Testis (tissue), 3 donors: ENCODE measurements around the gene GREB1. TPM values are rescaled to one million over a fixed set of nuclear protein-coding genes. Genes with fewer than 3 reads are reported as not detected.

Experiments used
- DNase-seq: peaks from one replicate; pipeline ENCODE4 v3.0.0-alpha.2; 2019
- H3K27ac ChIP-seq, 2 donors: fragments of 200-600 bp; sonication (generic); one replicate each; pipeline ENCODE4 v1.5.1; 2019
- H3K27me3 ChIP-seq: fragments of 200-600 bp; sonication (generic); one replicate; pipeline ENCODE4 v1.5.1; 2019
- H3K36me3 ChIP-seq: fragments of 200-600 bp; sonication (generic); one replicate; pipeline ENCODE4 v1.5.1; 2017; ENCODE audit warnings: low read depth; ENCODE audit errors: missing control alignments
- H3K4me1 ChIP-seq: fragments of 200-600 bp; sonication (generic); one replicate; pipeline ENCODE4 v1.5.1; 2019
- H3K4me3 ChIP-seq, 2 donors: fragments of 200-600 bp; sonication (generic); one replicate each; pipeline ENCODE4 v1.5.1; 2017 to 2019
- H3K9me3 ChIP-seq: fragments of 200-600 bp; sonication (generic); one replicate; pipeline ENCODE4 v1.5.1; 2017
- POLR2A ChIP-seq: fragments of 450-650 bp; IDR thresholded peaks from one replicate; pipeline ENCODE4 v1.6.1; 2017; ENCODE audit warnings: antibody characterized with exemption, mild to moderate bottlenecking, moderate library complexity
- WGBS, 2 donors: methylation state at CpG; one replicate each; pipeline ENCODE4 v1.1.5; 2018; 5-methylcytosine and 5-hydroxymethylcytosine counted together
- intact Hi-C: fragments of 100-400 bp; cut with DNase I; formaldehyde crosslinking; loops from one replicate; pipeline ENCODE4 v1.15.1; 2023; ENCODE audit warnings: low total_unique reads
- polyA plus RNA-seq: library from polyadenylated mRNA; stranded (reverse); fragments of 350-450 nt; fragmentation: Illumina TruSeq; extraction: RNeasy Lipid Tissue Mini Kit (QIAGEN cat#74804); gene quantifications from one replicate; pipeline ENCODE4 v1.2.3, GENCODE V29; 2014; ENCODE audit warnings: low read depth, low replicate concordance; ENCODE audit not compliant: insufficient read depth
- total RNA-seq, 2 donors: library from RNA; depleted of rRNA; stranded (reverse); fragments of >200 nt; gene quantifications; one replicate each; pipeline ENCODE4 v1.2.3, GENCODE V29; 2016
- TF ChIP-seq, protein P1 (sequence below), 3 experiments: fragments of 450-650 bp in 2 of 3; fragments of 200-600 bp in 1 of 3; sonication (generic) in 1 of 3; IDR thresholded peaks; one replicate each; pipeline ENCODE4 v1.5.1; 2016 to 2019; ENCODE audit warnings: antibody characterized with exemption in 3 of 3, mild to moderate bottlenecking in 2 of 3, moderate library complexity in 1 of 3

Gene GREB1
- total and polyA plus RNA-seq, 3 donors from 2014 or later: 29.8 to 136 (median 91.0) TPM

DNA sequence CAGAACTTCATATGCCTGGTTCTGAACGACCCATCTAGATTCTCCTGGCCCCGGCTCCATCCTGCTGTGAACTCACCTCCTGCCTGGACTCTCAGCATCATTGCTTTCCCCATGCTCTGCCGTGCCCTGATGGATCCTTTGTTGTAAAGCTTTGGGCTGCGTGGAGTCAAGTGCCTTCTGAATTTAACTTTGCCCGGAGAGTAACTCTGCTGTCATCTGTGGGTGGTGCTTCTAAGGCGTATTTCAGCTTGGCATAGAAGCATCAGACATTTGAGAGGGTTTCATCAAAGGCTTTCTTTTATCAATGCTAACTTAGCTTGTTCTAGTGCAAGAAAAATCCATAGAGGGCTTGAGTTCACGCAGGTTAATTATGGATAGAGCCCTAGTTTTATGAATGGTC is 8.1 kb upstream of the GREB1 start:
- Histone ChIP-seq H3K27me3 (no peaks in the 10 kb centered on the region), H3K9me3 (no peaks in the 10 kb centered on the region), H3K4me1 (peaks cover 25% of the 10 kb centered on the region), H3K4me3 (no peak overlapping the region), H3K27ac (peak overlapping the region; percentile 79 to 80), H3K36me3 (no peaks in the 10 kb centered on the region)
- TF ChIP-seq, protein P1, sequence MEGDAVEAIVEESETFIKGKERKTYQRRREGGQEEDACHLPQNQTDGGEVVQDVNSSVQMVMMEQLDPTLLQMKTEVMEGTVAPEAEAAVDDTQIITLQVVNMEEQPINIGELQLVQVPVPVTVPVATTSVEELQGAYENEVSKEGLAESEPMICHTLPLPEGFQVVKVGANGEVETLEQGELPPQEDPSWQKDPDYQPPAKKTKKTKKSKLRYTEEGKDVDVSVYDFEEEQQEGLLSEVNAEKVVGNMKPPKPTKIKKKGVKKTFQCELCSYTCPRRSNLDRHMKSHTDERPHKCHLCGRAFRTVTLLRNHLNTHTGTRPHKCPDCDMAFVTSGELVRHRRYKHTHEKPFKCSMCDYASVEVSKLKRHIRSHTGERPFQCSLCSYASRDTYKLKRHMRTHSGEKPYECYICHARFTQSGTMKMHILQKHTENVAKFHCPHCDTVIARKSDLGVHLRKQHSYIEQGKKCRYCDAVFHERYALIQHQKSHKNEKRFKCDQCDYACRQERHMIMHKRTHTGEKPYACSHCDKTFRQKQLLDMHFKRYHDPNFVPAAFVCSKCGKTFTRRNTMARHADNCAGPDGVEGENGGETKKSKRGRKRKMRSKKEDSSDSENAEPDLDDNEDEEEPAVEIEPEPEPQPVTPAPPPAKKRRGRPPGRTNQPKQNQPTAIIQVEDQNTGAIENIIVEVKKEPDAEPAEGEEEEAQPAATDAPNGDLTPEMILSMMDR (IDR thresholded peaks at IDR 0.05): no peak
- no peak for TF ChIP-seq POLR2A
- 97 to 99% methylated on average over 7 of the region's 7 CpGs for WGBS, 2 donors
- intact Hi-C loops: no loop called here
- DNase-seq: no peak

DNA sequence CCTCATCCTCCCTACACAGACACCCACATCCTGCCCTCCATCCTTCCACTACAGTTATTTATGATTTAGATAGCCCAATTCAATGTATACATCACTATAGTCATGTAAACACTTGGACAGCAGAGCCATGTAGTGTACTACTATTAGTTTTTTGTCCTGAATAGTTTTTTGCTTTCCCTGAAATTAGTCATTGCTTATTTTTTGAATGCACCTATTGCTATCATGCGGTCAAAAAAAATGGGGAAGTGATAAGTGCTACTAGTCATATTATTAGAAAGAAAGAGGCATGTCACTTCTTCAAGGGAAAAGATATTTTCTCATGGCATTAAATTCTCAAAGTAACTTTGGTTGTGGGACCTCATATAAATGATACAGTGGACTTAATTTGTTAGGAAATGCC is 6.8 kb upstream of the GREB1 start:
- Histone ChIP-seq H3K36me3 (no peaks in the 10 kb centered on the region), H3K27ac (no peak overlapping the region), H3K4me3 (no peak overlapping the region), H3K27me3 (no peaks in the 10 kb centered on the region), H3K4me1 (peaks cover 35% of the 10 kb centered on the region), H3K9me3 (no peaks in the 10 kb centered on the region)
- no peak for TF ChIP-seq POLR2A
- TF ChIP-seq, protein P1 (IDR thresholded peaks at IDR 0.05): no peak
- no peak for DNase-seq
- intact Hi-C loops: no loop called here
- 93 to 98% methylated on average over 1 of the region's 1 CpG for WGBS, 2 donors

DNA sequence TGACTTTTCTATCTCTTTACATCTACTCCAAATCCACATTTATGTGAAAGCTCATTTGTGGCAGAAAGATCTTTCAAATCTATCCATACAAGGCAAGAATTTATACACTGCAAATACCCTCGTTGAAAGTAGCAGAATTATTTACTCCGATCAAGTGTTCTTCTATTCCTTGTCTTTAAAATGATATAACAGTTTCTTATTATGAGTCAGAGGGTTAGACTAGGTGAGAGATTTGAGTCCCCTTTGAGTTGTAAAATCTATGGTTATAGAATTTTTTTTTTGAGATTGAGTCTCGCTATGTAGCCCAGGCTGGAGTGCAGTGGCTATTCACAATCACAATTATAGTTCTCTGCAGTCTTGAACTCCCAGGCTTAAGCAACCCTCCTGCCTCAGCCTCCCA is 5.6 kb upstream of the GREB1 start:
- Histone ChIP-seq H3K4me3 (no peak overlapping the region), H3K9me3 (no peaks in the 10 kb centered on the region), H3K36me3 (no peaks in the 10 kb centered on the region), H3K4me1 (peaks cover 40% of the 10 kb centered on the region), H3K27ac (no peak overlapping the region), H3K27me3 (no peaks in the 10 kb centered on the region)
- WGBS, 2 donors: 91 to 93% methylated on average over 3 of the region's 3 CpGs
- no peak for DNase-seq
- no peak for TF ChIP-seq POLR2A
- TF ChIP-seq, protein P1 (IDR thresholded peaks at IDR 0.05): no peak
- intact Hi-C loops: no loop called here

DNA sequence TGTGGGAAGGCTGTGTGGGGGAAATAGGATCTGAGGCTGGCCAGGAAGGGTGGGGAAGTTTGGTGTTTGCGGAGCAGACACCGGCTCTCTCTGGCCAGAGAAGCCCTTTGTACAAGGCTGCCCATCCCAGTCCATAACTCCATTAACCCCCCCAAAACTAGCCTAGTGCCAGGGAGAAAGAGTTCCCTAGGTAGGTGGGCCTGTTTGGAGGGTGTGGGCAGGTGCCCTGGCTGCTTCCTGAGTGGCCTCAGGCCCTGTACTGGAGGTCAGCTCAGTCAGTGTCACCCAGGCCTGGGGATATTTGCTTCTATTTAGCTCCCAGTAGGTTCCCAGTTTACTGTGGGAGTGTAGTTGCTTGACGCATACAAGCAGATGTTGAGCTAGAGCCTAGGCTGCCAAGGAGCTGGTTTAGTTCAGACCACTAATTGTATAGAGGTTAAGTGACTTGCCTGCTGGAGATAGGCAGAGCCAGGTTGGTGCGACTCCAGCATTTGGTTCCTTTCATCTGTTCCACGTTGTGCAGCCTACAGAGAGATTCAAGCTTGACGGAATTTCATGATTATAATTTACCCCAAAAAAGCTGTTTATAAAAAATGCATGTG is 2.9 kb upstream of the GREB1 start:
- H3K36me3 ChIP-seq: no peaks in the 10 kb centered on the region
- no peak for DNase-seq
- H3K4me1 ChIP-seq: peaks cover 46% of the 10 kb centered on the region
- TF ChIP-seq, protein P1 (IDR thresholded peaks at IDR 0.05): no peak
- TF ChIP-seq POLR2A: no peak
- intact Hi-C loops: no loop called here
- no peak overlapping the region for H3K4me3 ChIP-seq
- peak overlapping the region; percentile 28 to 62 for H3K27ac ChIP-seq
- H3K27me3 ChIP-seq: no peaks in the 10 kb centered on the region
- no peaks in the 10 kb centered on the region for H3K9me3 ChIP-seq
- WGBS, 2 donors: 81 to 83% methylated on average over 6 of the region's 6 CpGs

DNA sequence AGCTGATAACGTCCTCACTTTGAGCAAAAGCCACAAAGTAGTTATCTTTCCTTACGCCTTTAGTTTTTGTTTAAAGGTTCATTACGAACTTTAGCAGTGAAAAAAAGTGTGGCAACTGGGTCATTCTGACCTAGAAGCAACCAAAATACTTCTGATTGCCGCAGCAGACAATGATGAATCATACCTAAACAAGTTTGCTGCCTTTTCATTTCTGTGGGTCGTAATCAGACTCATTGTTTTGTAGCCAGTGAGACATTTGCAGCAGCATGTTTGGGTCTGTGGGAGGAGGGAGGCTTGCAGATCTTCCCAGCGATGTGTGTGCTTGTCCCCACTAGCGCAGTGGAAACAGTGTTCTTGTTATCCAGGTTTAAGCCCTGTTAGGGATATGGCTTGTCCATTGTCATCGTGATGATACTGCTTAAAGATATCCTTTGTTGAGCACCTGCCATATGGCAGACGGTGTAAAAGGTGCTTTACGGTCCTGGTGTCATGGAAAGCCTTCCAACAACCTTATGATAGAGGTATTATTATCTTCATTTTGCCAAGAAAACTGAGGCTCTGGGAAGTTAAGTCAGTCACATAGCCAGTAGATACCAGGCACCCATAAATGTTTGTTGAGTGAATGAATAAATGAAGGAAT is 1.3 kb upstream of the GREB1 start:
- peak; percentile 82 for DNase-seq
- peak overlapping the region; percentile 28 to 62 for H3K27ac ChIP-seq
- 36 to 42% methylated on average over 10 of the region's 10 CpGs for WGBS, 2 donors

More for the DNA sequence above, 1.3 kb upstream of the GREB1 start:
- Histone ChIP-seq H3K36me3 (no peaks in the 10 kb centered on the region), H3K27me3 (no peaks in the 10 kb centered on the region), H3K4me3 (no peak overlapping the region), H3K4me1 (peaks cover 49% of the 10 kb centered on the region), H3K9me3 (no peaks in the 10 kb centered on the region)
- no peak for TF ChIP-seq POLR2A
- TF ChIP-seq, protein P1 (IDR thresholded peaks at IDR 0.05): no peak
- intact Hi-C loops: no loop called here
